Umbilical cord (tissue), 2 donors: Measurements from ENCODE around the gene NETO1. TPM values are rescaled to one million over a fixed set of nuclear protein-coding genes. Genes with fewer than 3 reads are reported as not detected.

Experiments
- DNase-seq: peaks from one replicate; pipeline ENCODE4 v3.0.0-alpha.2; 2015; ENCODE audit warnings: low spot score
- total RNA-seq: library from RNA; depleted of rRNA; stranded (reverse); fragments of >200 nt; gene quantifications from one replicate; pipeline ENCODE4 v1.2.3, GENCODE V29; 2014; ENCODE audit warnings: low replicate concordance; ENCODE audit not compliant: insufficient read depth

Gene NETO1
- total RNA-seq, 1 donor from 2014 or later, result 9.1 TPM

DNA sequence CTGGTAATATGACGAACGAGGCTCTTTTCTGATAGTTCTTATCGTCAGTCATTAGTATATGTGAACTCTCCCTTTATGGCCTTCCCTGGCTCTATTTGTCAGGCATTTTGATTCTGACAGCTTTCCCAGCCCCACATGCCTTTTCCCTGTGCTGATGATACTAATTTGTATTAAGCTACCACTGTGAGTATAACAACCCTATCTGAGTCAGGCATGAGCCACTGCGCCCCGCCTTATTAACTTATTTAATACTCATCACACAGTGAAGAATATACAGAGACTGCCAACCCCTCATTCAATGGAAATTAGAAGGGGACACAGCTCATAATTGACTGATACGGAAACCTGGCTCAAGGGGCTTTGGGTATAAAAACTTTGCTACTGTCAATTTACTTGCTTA is 140.0 kb downstream of the NETO1 start:
- DNase-seq, result no peak

DNA sequence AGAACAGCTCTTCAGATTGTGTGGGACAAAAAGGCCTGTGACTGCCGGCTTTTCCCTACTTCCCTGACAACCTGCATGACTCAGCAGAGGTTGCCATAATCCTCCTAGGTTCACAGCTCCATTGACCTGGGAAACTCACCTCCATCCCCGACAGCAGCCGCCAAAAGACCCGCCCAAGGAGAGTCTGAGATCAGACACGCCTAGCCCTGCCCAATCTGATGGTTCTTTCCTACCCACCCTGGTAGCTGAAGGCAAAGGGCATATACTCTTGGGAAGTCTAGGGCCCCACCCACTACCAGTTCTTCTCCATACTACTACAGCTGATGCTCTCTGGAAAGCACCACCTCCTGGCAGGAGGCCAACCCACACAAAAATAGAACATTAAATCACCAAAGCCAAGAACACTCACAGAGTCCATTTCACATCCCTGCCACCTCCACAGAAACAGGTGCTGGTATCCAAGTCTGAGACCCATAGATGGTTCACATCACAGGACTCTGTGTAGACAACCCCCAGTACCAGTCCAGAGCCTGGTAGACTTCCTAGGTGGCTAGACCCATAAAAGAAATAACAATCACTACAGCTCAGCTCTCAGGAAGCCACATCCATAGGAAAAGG is 140.6 kb downstream of the NETO1 start:
- DNase-seq, result no peak

DNA sequence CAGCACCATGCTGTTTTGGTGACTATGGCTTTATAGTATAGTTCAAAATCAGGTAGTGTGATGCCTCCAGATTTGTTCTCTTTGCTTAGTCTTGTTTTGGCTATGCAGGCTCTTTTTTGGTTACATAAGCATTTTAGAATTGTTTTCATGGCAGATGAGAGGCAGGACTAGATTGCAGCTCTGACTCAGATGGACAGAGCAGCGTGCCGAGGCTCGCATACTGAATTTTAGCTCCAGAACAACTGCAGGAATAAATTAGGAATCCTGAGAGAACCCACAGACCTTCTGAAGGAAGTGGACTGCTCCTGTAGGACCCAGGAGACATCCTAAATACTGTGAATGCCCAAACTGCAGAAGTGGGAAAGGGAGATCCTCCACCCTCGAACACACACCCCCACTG is 141.6 kb downstream of the NETO1 start:
- no peak for DNase-seq

DNA sequence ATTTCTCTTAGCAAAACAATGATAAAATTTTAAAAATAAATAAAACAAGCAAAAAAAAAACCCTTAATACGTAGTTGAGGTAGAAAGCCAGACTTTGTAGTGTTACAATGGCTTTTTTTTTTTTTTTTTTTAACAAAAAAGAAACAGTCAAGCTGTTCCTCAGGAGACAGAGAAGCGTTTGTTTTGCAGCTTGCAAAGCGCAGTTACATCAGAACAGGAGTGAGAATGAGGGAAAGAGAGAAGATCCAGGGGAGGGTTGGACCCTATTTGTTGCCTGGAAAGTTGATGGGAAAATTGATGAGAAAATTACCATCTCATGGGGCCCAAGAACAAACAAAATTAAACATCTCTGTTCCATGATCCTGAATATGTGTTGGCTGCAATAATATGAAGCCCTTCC is 146.5 kb downstream of the NETO1 start:
- no peak for DNase-seq

DNA sequence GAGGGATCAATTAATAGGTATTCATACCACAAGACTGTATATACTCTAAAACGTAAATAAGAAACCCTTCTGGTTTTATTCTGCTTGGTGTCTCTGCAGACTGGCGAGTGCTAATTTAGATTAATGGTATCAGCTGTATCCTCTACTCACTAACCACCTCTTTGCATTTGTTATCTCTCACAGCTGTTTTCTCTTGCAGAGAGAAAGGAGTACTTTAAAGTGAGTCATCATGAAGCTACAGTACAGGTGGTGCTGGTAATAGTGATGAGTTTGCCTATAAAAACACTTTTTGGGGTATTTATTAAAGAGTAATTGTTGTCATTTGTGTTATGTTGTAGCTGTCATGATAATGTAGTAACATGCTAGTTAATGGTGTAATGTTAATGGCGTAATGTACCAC is 147.7 kb downstream of the NETO1 start:
- DNase-seq, result no peak

DNA sequence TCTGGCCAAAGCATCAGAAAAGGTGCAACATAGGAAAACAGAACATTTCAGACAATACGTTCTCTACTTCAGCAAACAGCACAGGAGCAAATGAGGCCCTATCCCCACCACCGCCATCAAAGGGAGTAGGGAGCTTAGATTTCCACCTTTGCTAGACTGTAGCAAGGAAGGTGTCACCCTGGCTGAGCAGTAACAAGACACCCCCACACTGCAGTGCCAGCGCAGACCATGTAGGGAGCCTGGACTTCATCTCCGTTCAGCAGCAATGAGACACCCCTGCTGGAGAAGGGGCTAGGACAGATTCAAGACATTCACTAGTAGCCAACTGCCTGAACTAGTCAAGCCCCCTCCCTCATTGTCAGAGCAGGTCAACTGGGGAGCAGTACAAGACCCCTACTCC is 163.6 kb downstream of the NETO1 start:
- no peak for DNase-seq

DNA sequence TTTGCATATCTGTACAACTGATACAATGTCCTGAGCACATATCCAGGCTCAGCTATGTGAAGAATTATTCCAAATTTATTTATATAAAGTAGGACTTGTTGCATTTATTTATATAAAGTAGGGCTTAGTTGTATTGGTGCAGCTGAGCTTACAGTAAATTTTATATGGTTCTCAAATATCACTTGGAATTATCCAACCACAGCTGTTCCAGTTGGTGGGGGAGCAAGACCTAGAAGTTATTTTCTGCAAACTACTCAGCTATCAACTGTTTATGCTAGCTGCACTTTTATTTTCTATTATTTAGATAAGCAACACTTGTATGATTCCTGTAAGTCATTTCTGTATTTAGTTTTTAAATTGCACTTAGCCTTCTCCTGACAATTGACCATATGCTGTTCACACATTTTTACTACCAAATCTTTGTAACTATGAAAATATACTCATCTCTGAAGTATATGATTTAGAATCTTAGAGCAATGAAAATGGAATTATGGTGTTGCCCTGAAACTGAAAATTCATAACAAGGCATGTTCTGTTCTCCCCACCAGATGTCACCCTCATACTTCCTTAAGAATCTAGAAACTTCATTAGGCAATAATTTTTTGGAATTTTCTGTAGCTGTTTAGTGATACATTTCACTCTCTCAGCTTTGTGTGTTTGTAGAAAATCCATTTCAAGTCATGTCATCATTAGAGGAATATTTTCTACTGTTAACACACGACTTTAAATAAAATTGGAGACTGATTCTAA is 166.7 kb downstream of the NETO1 start:
- DNase-seq, result peak; percentile 18

DNA sequence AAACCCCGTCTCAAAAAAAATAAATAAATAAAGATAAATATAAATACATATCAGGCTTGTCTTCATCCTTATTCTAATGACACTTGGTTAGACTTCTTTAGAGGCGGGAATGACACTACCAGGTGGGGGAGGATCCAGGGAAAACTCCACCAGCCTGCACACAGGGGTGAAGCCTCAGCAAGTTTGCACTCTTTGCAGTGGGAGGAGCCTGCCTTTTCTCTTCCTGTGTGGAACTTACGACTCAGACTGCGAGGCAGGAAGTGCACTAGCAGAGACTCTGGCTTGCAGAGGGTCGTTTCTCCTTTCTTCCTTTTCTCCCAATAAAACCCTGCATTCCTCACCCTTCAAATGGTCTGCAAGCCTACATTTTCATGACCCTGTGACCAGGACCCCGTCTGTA is 170.1 kb downstream of the NETO1 start:
- DNase-seq, result no peak

DNA sequence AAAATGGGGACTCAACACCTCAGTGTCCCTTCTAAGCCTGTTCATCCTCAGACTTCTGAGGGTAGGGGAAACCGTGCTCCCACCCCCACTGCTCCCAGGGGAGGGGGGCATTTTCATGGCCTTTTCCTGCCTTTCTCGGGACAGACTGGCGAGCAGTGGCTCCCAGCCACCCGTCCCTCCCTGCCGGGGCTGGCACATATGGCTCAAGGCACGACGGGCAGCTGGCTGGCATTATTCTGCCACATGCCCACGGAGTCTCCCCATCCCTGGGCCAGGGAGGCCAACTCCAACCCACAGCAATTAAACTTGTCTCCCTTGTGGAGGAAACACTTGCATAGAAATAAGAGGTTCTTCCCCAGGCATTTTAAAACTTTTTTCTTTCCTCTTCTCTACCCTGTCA is 175.2 kb downstream of the NETO1 start:
- no peak for DNase-seq
